Neural cell (in vitro differentiated cells): ENCODE data around the gene BBS4. TPM values are rescaled to one million over a fixed set of nuclear protein-coding genes. Genes with fewer than 3 reads are reported as not detected.

Experiments
- H2AFZ ChIP-seq: fragments of 200-600, 300-800 bp; sonication (generic), shearing (Covaris generic); 2 replicates; pipeline ENCODE4 v1.6.0; 2014; ENCODE audit warnings: low read depth, mild to moderate bottlenecking, antibody characterized with exemption, low read length, moderate library complexity
- H3F3A ChIP-seq: fragments of 200-600 bp; shearing (Covaris generic); 2 replicates; pipeline ENCODE4 v1.6.1; 2016; ENCODE audit warnings: mild to moderate bottlenecking, moderate library complexity, mixed read lengths, antibody characterized with exemption, low read length; ENCODE audit not compliant: insufficient read depth, poor library complexity, severe bottlenecking
- H3K27ac ChIP-seq: fragments of 200-600, 300-800 bp; sonication (generic), shearing (Covaris generic); 2 replicates; pipeline ENCODE4 v1.5.1; 2014; ENCODE audit warnings: mild to moderate bottlenecking, low read length, moderate library complexity
- H3K27me3 ChIP-seq: fragments of 300-800, 200-600 bp; sonication (generic), shearing (Covaris generic); 2 replicates; pipeline ENCODE4 v1.6.0; 2014; ENCODE audit warnings: mild to moderate bottlenecking, low read depth, low read length, moderate library complexity; ENCODE audit not compliant: insufficient read depth
- H3K36me3 ChIP-seq: fragments of 300-800, 200-600 bp; sonication (generic), shearing (Covaris generic); 2 replicates; pipeline ENCODE4 v1.5.1; 2014; ENCODE audit warnings: mild to moderate bottlenecking, antibody characterized with exemption, low read length, moderate library complexity; ENCODE audit not compliant: insufficient read depth
- H3K4me2 ChIP-seq: fragments of 300-800, 200-600 bp; sonication (generic), shearing (Covaris generic); 2 replicates; pipeline ENCODE4 v1.6.0; 2014; ENCODE audit warnings: mild to moderate bottlenecking, low read length
- H3K4me3 ChIP-seq: fragments of 300-800, 200-600 bp; sonication (generic), shearing (Covaris generic); 2 replicates; pipeline ENCODE4 v1.5.1; 2014; ENCODE audit warnings: mild to moderate bottlenecking, low read length, moderate library complexity
- H3K79me2 ChIP-seq: fragments of 200-600 bp; shearing (Covaris generic); replicated peaks from 2 replicates; pipeline ENCODE4 v1.6.0; 2014; ENCODE audit warnings: mild to moderate bottlenecking, low read length, moderate library complexity; ENCODE audit not compliant: insufficient read depth
- H3K9ac ChIP-seq: fragments of 300-800, 200-600 bp; sonication (generic), shearing (Covaris generic); 2 replicates; pipeline ENCODE4 v1.6.1; 2016; ENCODE audit warnings: mild to moderate bottlenecking, low read length, mixed read lengths
- H3K9me2 ChIP-seq: fragments of 200-600 bp; shearing (Covaris generic); 2 replicates; pipeline ENCODE4 v1.6.1; 2016; ENCODE audit warnings: mild to moderate bottlenecking, low read length, mixed read lengths; ENCODE audit not compliant: insufficient read depth
- H3K9me3 ChIP-seq: fragments of 200-600, 300-800 bp; sonication (generic), shearing (Covaris generic); 2 replicates; pipeline ENCODE4 v1.6.1; 2016; ENCODE audit warnings: mild to moderate bottlenecking, mixed run types, low read length, moderate library complexity, mixed read lengths
- H4K20me1 ChIP-seq: fragments of 200-600 bp; shearing (Covaris generic); 2 replicates; pipeline ENCODE4 v1.6.1; 2016; ENCODE audit warnings: mild to moderate bottlenecking, mixed run types; ENCODE audit not compliant: insufficient read depth
- CTCF ChIP-seq: fragments of 450-650 bp; IDR thresholded peaks from 2 replicates; pipeline ENCODE4 v1.5.1; 2014; ENCODE audit warnings: antibody characterized with exemption, mild to moderate bottlenecking, moderate library complexity; ENCODE audit not compliant: poor library complexity, severe bottlenecking
- EP300 ChIP-seq: fragments of 450-650 bp; conservative IDR thresholded peaks from 2 replicates; pipeline ENCODE4 v1.6.1; 2014; ENCODE audit warnings: antibody characterized with exemption, mild to moderate bottlenecking, moderate library complexity; ENCODE audit not compliant: poor library complexity, severe bottlenecking
- EZH2 ChIP-seq: fragments of 200-600, 300-800 bp; shearing (Covaris generic), sonication (generic); IDR thresholded peaks from 2 replicates; pipeline ENCODE4 v1.6.1; 2014; ENCODE audit warnings: antibody characterized with exemption, low read length, borderline replicate concordance, mild to moderate bottlenecking; ENCODE audit not compliant: insufficient read depth, poor library complexity, severe bottlenecking
- MXI1 ChIP-seq: fragments of 450-650 bp; conservative IDR thresholded peaks from 2 replicates; pipeline ENCODE4 v1.6.1; 2014; ENCODE audit warnings: antibody characterized with exemption, mild to moderate bottlenecking; ENCODE audit not compliant: poor library complexity, severe bottlenecking
- POLR2AphosphoS5 ChIP-seq: IDR thresholded peaks from 2 replicates; pipeline ENCODE4 v1.6.1; 2012
- RAD21 ChIP-seq: fragments of 450-650 bp; conservative IDR thresholded peaks from 2 replicates; pipeline ENCODE4 v1.6.1; 2014; ENCODE audit warnings: antibody characterized with exemption, mild to moderate bottlenecking, moderate library complexity
- REST ChIP-seq: IDR thresholded peaks from 2 replicates; pipeline ENCODE4 v1.6.1; 2012; ENCODE audit warnings: borderline replicate concordance
- SMC3 ChIP-seq: fragments of 450-650 bp; conservative IDR thresholded peaks from 2 replicates; pipeline ENCODE4 v1.6.1; 2014; ENCODE audit warnings: antibody characterized with exemption, mild to moderate bottlenecking, moderate library complexity; ENCODE audit not compliant: poor library complexity
- TAF1 ChIP-seq: IDR thresholded peaks from 2 replicates; pipeline ENCODE4 v1.6.1; 2012; ENCODE audit warnings: low read depth
- polyA plus RNA-seq: library from polyadenylated mRNA; depleted of rRNA; stranded (reverse); fragments of >200 nt; gene quantifications from 2 replicates; pipeline ENCODE4 v1.2.3, GENCODE V29; 2014

Gene BBS4
- polyA plus RNA-seq, 1 donor from 2014 or later, result 88.2 TPM

GRCh38 chr15:72771329-72771725 is 85.3 kb downstream of the BBS4 start:
- TF ChIP-seq EP300 (no peak), TAF1 (no peak), MXI1 (no peak), POLR2AphosphoS5 (no peak), RAD21 (no peak), EZH2 (no peak)
- no peak overlapping the region for H3K9ac ChIP-seq
- no peaks in the 10 kb centered on the region for H3K9me3 ChIP-seq
- no peaks in the 10 kb centered on the region for H3F3A ChIP-seq
- H3K27ac ChIP-seq, result no peak overlapping the region
- no peaks in the 10 kb centered on the region for H4K20me1 ChIP-seq
- H3K9me2 ChIP-seq, result no peaks in the 10 kb centered on the region
- no peak overlapping the region for H3K4me3 ChIP-seq
- H3K27me3 ChIP-seq, result no peaks in the 10 kb centered on the region
- H3K79me2 ChIP-seq, result no peaks in the 10 kb centered on the region
- no peak overlapping the region for H3K4me2 ChIP-seq
- peaks cover 23% of the 10 kb centered on the region for H3K36me3 ChIP-seq
- no peak overlapping the region for H2AFZ ChIP-seq

GRCh38 chr15:72774696-72775383 is 88.8 kb downstream of the BBS4 start:
- H4K20me1 ChIP-seq, result no peaks in the 10 kb centered on the region
- H3K27me3 ChIP-seq, result no peaks in the 10 kb centered on the region
- no peak overlapping the region for H2AFZ ChIP-seq
- no peak overlapping the region for H3K4me3 ChIP-seq
- H3K4me2 ChIP-seq, result no peak overlapping the region
- H3K9me2 ChIP-seq, result no peaks in the 10 kb centered on the region
- no peaks in the 10 kb centered on the region for H3F3A ChIP-seq
- no peaks in the 10 kb centered on the region for H3K9me3 ChIP-seq
- peaks cover 14% of the 10 kb centered on the region for H3K36me3 ChIP-seq
- H3K79me2 ChIP-seq, result peaks cover 9% of the 10 kb centered on the region
- H3K9ac ChIP-seq, result no peak overlapping the region
- TF ChIP-seq REST, result no peak
- TF ChIP-seq RAD21, result no peak
- no peak for TF ChIP-seq MXI1
- no peak for TF ChIP-seq EP300
- no peak for TF ChIP-seq SMC3
- no peak for TF ChIP-seq POLR2AphosphoS5
- no peak for TF ChIP-seq TAF1
- TF ChIP-seq EZH2, result no peak
- no peak for TF ChIP-seq CTCF
- H3K27ac ChIP-seq, result no peak overlapping the region
